ENCODE results near the gene CTNNA1.
A peak's percentile ranks its signal among the peaks of the same experiment; 100 is the strongest.

CTNNA1 gene

DNA sequence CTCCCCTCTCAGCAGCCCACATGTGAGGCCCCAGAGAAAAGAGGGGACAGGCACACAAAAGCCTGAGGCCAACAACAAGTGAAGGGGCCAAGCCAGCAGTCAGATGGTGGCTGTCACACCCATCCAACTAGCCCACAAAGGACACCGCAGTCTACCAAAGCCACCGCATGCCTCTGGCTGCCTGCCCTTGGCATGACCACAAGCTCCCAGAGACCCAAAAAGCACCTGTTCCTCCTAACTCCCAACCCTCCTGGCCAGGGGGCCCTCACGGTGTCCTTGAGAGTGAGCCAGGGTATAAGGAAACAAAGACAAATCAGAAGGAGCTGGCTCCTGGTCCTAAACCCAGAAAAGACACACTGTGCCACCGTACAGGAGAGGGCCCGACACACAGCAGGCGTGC lies 199.7 kb downstream of the CTNNA1 start:
- peak in 1 of 6 experiments; percentile 15 for DNase-seq

DNA sequence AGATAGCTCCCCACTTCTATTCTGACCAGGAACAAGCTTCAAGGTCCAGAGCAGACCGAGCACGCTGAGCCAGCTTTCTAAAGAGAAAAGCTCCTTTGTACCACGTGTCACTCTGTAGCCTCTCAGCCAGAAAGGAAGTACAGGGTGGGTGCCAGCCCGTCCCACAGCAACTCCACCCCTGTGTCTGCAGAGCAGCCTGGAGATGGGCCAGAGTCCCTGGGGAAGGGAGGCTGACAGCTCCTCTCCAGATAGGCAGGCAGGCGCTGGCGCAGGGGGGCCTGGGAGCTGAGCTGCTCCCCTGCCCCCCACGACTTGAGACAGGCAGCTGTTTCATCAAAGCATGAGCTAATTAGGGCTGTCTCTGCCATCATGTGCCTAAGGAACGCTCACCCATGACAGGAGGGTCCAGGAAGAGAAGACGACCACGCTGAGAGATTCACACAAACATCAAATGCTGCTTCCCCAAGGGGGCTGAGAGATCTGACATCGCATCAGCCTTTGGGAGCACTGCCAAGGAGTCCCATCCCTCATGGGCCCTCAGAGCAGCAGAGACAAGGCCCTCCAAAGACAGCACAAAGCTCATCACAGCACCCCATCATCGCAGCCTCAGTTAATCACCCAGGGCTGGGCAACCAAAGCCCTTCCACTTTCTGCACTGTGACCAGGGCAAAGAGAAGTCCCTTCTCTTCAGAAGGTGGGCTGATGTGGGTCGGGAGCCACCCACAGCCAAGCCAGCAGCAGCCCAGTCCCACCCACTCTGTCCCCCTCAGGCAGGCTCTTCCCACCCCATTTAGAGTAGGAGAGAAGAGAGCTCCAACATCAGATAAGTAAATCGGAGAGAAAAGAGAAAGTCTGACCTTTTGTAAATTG lies 200.4 kb downstream of the CTNNA1 start:
- DNase-seq = peak in 3 of 6 experiments; percentile 4 to 15 (median 8)

DNA sequence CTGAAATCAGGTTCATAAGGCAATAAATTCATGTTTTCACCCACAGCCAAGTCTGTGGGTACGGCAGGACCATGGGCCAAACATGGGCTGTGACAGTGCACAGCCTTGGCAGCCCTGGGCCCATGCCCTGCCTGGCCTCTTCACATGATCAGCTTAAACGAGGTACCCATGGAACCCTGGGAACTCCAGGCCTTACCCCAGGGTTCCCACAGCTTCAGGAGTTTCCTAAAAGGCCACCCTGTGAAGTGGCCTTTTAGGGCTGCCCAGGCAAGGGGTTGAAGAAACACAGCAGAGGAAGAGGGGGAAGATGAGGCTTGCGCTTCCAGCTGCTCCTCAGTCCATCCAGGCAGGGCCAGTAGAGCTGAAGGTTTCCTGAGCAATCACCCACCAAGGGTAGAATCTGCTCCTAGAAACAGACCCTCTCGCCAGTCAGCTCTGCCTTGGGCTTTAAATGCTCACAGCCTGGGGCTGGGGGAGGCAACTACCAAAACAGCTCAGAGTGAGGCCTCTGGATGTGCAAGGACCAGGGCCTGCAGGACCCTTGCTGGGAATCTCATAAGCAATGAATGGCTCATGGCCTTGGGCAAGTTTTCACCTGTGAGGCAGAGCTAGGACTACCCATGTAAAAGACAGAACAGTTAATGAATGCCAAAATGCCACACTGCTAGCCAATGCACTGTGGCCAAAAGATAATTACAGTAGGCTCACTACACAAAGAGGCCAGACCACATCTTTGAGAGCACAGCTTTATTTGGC lies 201.2 kb downstream of the CTNNA1 start:
- no peak for DNase-seq

DNA sequence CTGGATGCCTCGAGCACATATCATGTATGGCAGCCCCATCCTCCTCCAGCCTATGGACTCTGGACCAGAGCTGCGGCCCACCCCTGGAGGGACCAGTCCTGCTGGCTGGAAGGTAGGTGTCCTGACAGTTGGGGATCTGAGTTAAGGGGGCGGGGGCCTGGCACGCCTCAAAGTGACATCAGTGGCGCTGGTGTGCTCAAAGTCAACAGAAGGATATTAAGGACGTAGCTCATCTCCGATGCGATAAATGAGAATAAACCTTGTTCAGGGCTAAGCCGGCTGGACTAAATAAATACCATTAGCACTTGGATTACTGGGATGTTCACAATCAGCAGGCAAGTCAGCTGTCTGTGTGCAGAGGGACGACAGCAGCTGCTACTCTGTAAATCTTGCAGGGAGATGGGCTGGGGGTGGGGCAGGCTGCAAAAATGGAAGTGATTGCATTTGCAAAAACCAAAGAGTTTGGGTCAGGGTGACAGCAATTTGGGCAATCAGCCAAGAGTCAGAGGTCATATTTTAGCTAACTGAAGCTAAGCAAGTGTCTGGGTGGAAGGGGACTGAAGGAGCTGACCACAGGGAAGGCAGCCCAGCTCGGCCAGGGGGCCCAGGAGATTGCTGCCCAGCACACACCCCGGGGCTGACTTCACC lies 201.9 kb downstream of the CTNNA1 start:
- no peak for DNase-seq

DNA sequence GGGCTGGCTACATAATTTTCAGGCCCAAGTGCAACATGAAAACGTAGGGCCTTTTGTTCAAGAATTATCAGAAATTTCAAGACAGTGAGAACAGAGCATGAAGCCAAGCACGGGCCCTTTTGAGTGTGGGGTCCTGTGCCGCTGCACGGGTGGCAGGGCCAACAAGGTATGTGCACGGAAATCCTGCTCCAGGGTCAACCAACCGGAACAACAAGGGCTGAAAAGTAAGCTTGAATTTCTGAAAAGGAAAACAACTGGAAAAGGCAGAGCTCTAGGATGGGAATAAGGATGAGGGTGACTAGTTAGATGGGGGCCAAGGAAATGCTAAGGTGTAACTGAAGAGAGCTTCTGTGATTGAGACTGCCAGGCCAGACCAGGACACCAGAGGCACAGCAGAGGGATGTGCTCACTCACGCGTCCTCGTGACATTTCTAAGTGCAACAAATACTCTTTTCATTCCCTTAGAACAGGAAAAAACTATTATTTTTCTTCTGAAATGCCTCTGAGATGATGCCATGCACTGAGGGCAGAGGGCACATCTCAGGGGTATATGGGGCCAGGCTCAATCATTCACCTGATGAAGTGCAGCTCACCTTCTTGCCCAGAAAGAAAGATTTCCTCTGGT lies 202.6 kb downstream of the CTNNA1 start:
- no peak for DNase-seq

DNA sequence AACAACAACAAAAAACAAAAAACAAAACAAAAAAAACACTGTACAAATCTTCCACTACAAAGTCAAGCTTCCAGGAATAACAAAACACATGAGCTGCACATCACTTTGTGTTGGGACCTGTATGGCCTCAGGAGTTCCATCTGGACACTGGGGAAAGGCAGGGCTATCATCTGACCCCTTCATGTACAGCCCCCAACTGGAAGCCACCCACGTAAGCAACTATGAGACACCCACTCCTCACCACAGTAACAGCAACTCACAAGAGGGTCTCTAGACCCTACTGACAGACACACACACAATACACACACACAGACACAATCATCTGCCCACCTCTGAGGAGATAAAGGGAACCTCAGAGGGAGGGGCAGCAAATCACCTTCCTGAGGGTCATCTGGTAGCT lies 203.6 kb downstream of the CTNNA1 start:
- DNase-seq = no peak

DNA sequence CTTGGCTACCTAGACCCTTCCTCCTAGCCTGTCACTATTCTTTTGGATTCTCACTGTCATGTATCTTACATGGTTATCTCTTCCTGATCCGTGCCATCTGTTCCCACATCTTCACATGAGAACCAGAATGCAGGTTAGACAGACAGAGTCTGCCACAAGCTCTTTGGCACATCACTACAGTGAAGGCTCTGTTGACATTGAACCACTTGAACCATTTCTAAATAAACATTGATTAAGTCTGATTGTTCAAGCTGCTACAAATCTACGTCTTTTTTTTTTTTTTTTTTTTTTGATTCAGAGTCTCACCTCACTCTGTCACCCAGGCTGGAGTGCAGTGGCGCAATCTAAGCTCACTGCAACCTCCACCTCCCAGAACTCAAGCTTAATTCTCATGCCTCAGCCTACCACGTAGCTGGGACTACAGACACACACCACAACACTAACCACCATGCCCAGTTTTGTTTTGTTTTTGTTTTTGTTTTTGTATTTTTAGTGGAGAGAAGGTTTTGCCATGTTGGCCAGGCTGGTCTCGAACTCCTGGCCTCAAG lies 207.0 kb downstream of the CTNNA1 start:
- DNase-seq = no peak

DNA sequence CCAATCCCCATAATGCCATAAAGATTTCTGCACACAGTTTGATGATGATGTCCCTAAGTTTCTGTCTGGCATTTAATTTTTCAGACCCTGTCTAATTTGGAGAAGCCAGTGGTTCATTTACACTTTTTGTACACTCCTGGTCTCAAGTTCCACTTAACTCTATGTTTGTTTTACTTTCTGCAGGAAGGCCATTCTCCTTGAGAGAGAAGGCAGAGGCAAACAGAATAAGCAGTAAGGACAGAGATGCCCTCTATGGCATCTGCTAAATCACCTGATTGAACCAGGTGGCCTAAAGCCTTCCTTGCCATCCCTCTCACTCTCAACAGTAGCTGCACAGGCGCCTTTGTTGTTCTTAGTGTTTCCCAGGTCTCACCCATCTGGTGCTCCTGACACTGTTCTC lies 208.0 kb downstream of the CTNNA1 start:
- DNase-seq = no peak

DNA sequence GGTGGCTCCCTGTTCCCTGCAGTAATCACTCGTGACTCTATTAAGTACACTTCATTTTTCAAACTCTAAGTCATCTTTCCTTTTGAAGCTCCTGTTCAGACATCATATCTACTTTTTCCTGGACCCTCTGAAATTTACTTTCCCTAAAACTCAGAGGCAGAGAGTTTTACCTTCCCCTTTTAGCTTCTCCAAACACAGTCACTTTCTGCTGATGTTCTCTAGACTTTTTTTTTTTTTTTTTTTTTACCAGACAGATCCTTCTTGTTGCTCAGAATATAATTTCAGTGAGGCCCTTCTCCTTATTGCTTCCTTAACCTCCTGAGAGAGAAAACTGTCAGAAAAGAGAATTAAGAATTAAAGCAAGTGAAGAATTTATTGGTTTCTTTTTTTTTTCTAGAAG lies 208.5 kb downstream of the CTNNA1 start:
- no peak for DNase-seq

DNA sequence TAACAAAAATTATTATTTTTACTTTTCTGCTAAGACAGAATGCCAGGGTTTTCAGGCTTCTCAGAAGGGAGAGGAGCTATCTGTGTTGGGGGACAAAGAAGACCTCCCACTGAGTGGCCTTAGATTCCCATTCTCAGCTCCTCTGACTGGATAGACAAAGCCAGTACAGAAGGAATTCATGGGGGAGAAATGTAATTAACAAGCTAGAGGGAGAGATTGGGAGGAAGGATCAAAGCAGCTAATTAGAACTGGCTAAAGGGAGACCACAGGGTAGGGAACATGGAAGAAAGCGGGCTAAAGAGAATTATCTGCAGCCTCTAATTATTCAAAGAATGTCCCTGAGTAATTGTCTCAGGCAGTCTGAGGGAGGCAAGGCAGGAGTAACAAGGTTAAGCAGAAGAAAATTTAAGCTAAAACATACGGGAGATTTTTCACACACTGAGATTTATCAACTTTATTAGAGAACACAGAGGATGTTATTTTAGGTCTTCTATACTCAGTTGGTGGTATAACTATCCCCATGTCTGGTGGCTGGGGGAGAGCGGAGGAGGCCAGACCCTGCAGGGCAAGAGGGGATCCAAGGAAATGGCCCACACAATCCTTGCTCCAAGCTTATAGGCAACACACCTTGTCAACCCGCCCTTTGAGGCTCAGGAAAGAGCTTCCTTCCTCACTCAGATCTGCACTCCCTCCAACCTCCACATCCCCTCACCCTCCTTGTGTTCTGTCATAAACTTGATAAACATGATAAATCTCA lies 209.6 kb downstream of the CTNNA1 start:
- no peak for DNase-seq

DNA sequence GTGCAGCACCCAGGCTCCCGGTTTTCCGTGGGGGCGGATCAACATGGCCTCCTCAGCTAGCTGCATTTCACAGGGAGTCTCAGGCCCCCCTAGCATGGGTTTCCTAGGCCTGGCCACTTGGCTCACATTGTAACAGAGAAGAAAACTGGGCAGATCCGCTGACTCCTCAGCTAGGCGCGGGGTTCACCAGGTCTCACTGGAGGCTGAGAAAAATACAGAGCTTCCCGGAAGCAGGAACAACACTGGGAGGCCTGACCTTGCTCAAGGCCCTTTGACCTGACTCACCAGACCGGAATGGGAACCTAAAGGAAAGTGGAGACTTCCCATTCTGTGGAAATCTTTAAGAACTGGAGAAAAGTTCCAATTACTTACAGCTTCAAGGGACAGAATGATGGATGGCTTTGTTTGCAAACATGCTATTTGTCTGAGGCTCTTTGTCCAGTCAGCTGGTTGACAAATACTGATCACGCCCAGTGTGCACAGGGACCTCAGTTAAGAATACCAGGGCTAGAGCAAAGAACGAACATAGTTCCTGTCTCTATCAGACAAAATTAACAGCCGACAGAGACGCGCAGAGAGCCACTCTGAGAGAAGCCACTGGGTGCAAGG lies 210.6 kb downstream of the CTNNA1 start:
- no peak for DNase-seq

DNA sequence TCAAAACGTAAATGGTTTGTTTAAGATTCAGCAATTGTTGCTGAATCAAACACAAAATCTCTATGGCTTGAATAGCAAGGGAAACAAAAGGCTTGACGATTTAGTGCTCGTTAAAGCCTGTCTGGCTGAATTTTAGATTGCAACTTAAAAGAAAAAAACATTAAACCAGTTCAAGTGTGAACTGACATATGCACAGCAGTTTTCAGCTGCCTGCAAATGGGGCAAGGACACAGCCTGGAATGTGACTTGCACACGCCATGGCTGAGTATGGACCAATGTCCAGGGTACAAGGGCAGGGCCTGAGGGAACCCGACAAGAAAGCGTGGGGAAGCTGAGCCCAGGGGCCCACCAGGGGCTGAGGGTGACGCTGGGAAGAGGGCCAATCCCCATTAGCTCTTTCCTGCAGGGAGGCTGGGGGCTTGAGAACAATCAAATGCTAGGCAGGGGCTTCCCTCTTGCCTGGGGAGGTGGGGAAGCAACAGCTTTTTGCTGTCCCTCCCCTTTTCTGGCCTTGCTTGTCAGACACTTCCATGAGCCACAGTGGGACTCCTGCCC lies 211.5 kb downstream of the CTNNA1 start:
- DNase-seq = no peak

DNA sequence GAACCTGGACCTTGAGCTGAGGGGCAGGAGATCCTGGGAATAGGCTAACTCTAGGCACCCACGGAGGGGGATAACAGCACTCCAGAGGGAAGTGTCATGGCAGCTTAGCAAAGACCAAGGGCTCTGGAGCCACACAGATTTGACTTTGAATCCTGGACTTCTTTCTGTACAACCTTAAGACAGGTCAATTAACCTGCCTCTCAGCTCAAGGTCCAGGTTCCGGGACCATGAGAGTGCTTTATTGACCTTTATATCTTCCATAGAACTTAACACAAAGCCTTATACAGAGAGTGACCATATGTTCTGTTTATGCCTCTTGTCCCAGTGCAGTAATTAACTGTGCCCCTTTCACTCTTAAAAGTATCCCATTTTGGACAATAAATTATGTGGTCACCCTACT lies 212.4 kb downstream of the CTNNA1 start:
- DNase-seq = no peak

DNA sequence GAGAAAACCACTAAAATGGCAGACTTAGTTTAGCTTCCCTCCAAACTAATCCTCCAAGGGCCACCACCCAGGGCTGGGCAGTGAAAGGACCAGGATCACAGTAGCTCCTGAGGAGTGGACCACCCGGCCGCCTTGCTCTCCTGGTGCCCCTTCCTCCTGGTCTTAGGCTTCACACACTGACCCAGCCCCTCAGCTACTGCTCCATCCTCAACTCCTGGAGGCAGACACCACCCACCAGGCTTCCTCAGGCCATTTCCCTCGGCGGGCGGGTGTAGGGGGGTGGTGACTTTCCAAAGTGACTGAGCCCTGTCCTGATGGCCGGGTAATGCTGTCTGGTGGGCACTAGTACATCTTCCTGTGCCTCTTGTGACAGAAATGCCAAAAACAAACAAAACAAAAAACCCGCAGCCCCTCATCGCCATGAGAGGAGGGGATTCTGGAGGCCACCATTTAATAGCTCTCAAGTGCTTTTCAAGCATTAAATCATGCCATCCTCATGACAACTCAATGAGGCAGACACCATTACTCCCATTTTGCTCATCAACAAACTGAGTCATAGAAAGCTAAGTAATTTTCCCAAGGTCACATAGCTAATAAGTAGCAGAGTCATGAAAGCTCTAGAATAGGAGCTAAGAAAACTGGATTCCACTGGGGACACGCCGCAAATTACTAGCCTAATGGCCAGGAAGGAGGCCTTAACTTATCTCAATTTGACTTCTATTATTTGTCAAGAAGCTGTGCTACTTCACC lies 213.2 kb downstream of the CTNNA1 start:
- DNase-seq = no peak

DNA sequence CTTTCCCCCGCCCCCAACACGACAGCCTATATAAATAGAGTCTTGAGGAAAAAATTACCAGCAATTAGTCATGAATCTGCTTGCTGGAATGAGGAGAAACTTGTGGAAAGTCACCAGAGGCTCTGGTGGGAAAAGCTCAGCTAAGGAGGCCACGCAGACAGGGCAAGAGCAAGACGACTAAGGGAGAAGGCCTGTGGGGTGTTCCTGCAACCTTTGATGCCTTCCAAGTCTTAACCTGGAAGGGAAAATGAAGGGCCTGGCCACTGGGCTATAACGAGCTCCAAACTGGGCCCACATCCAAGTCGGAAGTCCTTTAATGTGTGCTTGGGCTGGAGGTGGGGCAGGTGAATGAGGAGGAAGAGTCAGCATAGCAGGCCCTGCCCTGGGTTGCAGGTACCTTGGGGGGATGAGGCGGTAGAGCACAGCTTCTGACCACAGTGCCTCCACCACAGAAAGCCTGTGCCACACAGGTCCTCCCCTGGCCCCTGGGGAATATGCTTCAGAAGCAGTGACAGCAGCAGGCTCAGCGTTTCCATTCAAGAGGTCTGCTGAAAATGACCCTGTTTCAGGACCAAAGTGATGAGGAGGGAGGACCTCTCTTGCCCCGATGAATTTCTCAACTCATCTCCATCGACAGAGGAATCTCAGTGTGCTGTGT lies 214.7 kb downstream of the CTNNA1 start:
- no peak for DNase-seq

DNA sequence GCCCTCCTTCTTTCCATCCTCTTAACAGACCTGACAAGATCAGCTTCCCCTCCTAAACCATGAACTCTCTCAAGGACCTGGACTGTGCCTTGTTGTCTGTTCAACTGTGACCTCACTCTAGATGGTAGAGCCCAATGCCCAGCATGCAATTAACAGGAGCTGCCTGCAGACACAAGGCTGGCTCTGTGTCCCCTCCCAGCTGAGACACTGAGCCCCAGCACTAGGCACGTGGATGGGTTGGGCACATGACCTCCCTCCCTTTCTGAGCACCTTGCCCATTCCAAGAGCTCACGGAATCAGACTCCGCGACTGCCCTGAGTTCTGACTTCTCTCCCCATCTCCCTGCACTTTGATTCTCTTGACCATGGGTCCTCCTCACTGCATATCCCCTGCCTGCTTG lies 215.4 kb downstream of the CTNNA1 start:
- no peak for DNase-seq

DNA sequence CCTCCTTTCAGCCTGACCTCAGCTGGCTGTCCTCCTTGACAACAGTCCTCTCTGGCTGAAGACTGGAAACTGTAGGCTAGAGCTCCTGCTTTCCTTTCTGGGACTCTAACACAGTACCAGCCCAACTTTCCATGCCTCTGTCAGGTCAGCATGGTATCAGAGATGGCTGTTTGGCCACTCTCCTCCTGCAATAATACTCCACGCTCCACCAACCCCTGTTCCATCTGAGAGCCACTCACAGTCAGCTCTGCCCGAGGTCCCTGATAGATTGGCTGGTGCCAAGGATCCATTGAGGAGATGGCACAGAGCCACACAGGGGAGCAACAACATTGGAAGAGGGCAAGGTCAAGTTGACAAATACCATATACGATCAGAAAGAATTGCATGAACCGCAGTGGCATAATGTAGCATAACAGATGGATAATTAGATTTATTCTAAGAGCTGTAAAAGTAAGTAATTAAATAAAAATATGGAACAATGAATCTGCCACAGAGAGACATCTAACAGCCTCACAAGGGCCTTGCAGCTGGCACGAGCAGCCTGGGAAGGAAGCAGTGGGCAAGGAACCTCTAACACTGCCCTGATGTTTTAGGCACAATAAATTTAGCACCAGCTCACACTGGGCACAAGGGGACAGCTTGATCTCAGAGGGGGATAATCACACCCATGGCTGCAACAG lies 216.2 kb downstream of the CTNNA1 start:
- DNase-seq = no peak

DNA sequence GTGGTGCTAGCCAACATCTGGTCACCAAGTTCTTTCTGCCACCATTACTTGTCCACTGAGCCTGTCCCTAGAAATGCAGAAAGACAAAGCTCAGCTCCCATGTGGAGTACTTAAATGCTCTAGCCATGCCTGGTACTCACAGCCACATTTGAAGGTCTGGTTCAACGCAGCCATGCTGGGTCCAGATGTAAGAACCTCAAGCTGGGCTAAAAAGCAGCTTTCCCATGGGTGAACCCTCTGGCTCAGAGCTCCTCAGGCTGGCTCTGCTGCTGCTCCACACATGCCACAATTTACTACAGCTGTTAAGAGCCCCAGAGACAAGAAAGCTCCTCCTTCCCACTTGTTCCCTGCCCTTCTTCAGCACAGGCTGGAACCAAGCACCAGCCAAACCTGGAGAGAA lies 219.0 kb downstream of the CTNNA1 start:
- no peak for DNase-seq

DNA sequence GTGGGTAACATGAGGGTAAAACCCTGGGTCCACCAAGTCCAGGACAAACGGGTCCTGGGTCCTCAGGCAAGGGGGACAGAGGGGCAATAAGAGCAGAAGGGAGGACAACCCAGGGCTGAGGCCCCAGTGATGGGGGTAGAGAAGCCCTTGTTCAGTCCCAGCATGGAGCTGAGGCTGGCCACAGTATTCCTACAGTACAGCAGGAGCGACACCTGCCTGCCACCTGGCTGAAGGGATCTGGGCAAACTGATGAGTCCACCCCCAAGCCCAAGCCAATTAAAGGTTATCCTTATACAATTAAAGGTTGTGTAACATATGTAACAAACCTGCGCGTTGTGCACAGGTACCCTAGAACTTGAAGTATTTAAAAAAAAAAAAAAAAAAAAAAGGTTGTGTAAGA lies 219.6 kb downstream of the CTNNA1 start:
- DNase-seq = no peak

Data from stimulated activated naive CD4-positive, alpha-beta T cell (primary cell).